Activated CD8-positive, alpha-beta memory T cell treated with anti-CD3 and anti-CD28 coated beads, Interleukin-2, amount 50 U/mL, for 24 hours (primary cell): ENCODE results near the gene RSBN1L.
"Not testable (repeated sequence)": the region's sequence is repeated elsewhere in the genome, so short reads cannot be mapped to it uniquely, and the experiment has no call there.

ENCODE experiments used
- DNase-seq: peaks from one replicate; pipeline ENCODE4 v3.0.0-alpha.2; 2020; ENCODE audit errors: extremely low read depth

Gene RSBN1L

DNA sequence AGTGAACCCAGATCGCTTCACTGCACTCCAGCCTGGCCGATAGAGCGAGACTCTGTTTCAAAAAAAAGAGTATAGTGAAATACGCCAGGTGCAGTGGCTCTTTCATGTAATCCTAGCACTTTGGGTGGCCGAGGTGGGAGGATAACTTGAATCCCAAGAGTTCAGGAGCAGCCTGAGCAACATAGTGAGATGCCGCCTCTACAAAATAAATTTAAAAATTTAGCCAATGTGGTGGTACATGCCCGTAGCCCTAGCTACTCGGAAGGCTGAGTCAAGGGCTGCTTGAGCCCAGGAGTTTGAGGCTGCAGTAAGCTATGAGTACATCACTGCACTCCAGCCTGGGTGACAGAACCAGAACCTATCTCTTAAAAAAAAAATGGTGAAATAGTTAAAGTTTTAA, 74.1 kb downstream of the RSBN1L start:
- DNase-seq: no peak

DNA sequence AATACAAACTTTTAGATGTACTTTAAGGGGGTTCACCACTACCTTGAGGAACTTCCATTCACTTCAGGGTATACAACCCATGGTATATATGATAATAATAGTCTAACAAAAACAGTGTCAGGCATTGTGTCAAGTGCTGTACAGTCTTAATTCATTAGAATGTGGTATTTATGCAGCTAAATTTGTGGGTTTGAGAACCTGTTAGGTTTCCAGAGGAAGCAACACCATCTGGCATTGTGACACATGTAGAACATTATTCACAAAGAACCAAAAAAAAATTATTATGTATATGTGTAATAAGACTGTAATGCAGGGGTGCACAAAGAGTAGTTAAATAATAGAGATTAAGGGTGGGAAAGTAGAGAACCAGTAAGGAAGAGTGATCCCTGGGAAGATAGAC, 75.6 kb downstream of the RSBN1L start:
- DNase-seq: no peak

DNA sequence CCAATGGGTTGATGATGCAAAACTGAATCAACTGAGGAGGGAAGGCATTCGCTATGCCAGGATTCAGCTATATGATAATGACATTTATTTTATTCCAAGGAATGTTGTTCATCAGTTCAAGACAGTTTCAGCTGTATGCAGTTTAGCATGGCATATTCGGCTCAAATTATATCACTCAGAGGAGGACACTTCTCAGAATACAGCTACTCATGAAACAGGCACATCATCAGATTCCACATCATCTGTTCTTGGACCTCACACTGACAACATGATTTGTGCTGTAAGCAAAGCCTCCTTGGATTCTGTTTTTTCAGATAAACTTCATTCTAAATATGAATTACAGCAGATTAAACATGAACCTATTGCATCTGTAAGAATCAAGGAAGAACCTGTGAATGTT, 82.3 kb downstream of the RSBN1L start:
- no peak for DNase-seq

DNA sequence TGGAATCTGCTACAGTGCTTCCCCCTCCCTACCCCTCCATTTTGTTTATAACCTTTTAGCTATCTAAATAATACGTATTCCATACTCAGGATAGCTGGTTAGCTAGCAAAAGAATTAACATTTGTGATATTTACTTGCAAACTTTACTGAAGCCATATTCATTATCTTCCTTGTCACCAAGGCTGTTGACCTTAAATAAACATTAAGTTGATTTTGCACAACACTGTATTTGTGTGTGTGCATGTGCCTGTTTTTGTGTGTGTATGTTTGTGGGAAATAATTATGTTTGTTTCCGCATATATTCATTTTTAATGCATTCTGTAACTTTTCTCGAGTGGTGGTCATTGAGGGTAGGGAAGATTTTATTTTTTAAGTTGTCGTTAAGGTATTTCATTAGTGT, 86.1 kb downstream of the RSBN1L start:
- DNase-seq: no peak

DNA sequence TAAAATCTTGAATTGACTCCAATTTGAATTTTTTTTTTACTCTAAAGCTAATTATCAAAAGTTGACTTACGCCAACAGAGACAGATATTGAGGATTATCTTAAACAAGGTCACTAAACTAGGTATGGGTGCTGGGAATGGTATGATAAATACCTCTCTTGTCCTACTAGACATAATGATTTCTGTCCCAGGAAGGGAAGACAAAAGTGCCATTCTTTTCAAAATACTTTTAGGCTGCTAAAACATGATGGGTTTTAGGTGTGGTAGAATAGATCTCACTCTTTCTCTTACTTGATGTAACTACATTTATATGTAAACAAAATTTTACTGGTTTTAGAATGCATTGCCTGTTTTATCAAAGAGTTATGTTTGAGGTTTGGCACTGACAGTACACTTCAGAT, 86.9 kb downstream of the RSBN1L start:
- DNase-seq: no peak

DNA sequence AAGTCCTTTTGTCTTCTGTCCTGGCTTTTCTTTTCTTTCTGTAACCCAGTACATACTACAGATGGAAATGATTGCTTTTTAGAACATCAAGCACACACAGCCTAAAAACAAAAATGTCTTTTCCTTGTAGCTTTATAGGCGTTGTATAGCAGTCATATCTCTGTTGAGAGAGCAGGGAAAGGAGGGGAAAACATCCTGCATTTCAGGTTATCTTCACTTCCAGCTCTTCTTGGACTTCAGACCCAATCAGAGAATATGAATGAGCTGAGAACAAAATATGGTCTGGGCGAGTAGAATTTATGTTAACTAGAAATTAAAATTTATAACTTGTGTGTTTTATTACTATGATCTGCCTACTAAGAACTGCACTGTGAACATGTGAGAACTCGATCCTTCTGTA, 87.3 kb downstream of the RSBN1L start:
- no peak for DNase-seq

GRCh38 chr7:77784426-77784825, 88.2 kb downstream of the RSBN1L start:
- not testable (repeated sequence) for DNase-seq

- DNase-seq: no peak
Observed at GRCh38 chr7:77786018-77786417, 89.8 kb downstream of the RSBN1L start.

DNA sequence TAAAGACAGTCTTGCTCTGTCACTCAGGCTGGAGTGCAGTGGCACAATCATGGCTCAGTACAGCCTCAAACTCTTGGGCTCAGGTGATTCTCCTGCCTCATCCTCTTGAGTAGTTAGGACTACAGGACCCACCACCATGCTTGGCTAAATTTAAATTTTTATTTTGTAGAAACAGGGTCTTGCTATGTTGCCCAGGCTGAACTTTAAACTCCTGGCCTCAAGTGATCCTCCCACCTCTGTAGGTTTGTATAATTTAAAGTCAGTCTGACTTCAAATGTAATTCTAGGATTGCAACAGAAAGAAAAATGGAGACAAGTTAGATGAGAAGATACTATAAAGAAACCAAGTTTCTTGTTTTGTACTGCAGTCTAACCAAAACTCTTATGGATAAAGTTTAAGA, 90.5 kb downstream of the RSBN1L start:
- DNase-seq: no peak

- DNase-seq: no peak
Observed at GRCh38 chr7:77788327-77788902, 92.2 kb downstream of the RSBN1L start.

DNA sequence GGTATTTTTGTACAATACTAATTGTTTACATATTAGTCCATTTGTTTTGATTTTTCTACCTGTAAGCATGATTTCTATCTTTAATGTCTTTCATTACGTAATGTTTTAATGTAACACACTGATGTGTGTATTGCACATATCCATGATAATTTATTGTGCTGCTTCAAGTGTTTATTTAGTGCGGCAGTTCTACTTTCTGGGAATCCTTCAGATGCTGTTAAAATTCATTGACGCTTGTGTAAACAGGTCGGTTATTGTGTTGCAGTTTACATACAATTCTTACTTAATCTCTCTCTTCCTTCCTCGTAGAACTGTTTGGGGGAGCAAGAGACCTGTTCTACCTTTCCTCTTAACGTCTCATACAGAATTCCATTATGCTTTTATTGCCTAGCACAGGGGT, 95.1 kb downstream of the RSBN1L start:
- no peak for DNase-seq

- no peak for DNase-seq
Observed at GRCh38 chr7:77791956-77792355, 95.7 kb downstream of the RSBN1L start.

DNA sequence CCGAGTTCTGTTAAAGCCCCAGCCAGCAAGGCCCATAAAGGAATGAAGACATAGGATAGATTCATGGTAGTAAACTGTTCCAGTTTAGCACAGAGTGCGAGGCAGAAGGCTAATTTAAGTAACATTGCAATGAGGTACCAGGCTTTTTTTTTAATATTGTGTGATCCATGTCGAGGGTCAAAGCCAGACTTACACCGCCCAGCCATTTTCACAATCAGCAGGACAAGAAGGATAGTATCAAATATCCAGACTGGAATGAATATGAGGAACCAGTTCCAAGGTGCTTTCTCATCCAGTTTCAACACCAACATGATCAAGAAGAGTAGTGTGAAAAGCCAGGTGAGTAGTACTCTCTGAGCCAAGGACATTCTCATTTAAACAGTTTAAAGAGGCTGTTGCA, 97.7 kb downstream of the RSBN1L start:
- DNase-seq: no peak

DNA sequence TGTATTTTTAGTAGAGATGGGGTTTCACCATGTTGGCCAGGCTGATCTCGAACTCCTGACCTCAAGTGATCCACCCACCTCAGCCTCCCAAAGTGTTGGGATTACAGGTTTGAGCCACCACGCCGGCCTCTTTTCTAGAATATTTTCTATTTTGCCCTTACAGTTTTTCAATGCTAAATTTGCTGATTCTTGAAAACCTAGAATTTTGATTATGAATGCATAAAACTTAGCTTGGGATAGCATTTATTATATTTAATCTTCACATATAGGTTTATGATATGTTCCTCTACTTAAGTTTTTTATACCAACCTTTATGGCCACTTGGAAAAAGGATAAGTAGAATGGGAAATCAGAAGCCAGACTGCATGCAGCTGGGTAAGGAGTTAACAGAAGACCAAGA, 99.8 kb downstream of the RSBN1L start:
- DNase-seq: no peak

GRCh38 chr7:77796960-77797359, 100.7 kb downstream of the RSBN1L start:
- no peak for DNase-seq

DNA sequence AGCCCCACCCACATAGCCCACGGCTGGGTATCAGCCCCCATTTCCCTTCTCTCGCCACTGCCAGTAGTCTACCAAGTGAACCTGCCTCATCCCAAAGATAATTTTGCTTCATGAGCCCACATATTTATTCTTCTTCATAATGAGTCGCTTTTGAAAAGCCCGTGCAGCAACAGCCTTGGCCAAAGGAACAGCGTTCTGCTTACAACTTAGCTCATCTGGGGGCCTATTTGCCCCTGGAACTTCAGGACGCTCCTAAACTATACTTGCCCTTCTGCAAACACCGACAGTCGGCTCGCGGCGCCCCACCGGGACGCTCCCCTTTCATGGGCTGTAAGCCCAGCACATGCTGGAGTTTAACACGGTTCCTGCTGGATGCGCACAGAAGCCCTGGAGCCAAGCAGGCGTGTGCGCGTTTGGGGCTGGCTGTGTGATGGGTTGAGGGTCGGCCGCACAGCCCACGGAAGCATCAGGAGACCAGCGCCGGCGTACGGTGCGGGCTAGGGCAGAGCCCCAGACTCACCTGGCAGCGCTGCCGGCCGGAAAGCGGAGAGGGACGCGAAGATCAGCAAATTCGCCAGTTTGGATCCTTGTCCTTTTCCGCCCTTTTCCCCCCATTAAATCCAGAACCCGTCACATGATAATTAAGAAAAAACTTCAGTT, 101.6 kb downstream of the RSBN1L start:
- no peak for DNase-seq

DNA sequence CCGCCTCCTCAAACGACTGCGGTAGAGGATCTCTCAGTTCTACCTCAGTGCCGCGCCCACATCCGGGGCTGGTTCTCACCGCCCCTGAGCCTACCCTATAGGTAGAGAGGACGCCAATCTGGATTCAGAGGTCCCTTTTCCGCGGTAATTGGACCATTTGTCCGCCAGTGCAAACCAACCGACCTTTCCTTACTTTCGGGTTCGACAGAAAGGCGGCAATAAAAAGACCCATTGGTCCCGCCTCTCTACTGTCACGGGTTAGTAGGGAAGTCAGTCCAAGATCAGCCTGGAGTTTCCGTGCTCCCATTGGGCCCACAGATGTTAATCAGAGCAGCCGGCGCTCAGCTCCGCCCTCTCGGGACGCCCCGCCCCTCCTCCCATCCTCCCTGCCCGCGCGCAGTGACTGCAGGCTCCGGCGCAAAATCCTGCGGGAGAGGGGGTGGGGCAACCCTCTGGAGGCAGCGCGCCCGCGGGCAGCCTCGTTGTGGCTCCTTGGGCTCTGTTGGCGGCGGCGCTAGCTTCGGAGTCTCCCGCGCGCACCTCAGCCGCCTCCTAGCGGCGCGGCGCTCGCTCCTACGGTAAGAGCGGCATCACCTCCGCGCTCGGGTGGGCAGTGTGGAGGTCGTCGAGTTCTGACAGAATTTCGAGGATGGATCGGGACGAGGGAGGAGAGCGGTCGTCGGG, 102.3 kb downstream of the RSBN1L start, which contains the start of the genes PHTF2 and TMEM60:
PHTF2 (plus strand) TSS at position 380 of the 684 bp plus-strand sequence.
TMEM60 (minus strand) TSS at position 41 of the 684 bp plus-strand sequence. CDS start 4,061 bp downstream, outside the sequence.
- peak; percentile 92 for DNase-seq

- DNase-seq: no peak
Observed at GRCh38 chr7:77799078-77799964, 103.1 kb downstream of the RSBN1L start.

DNA sequence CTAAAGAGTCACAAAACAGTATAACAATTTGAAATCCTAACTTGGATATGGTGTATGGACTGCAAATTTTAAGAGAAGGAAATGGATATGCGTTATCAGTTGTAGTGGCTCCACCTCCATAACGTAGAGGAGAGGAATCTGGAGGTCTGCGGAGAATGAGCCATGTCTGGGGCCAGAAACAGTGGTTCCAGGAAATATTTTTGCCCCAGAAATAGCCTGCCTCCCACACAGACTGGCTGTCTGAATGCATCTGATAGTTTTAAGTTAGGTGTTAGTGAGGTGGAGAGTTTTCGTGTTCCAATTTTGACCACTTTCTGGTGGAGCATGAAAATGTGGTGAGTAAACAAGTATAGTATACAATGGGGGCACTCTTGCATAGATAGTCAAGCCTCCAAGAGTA, 103.9 kb downstream of the RSBN1L start:
- no peak for DNase-seq

- DNase-seq: no peak
Observed at GRCh38 chr7:77800730-77801129, 104.5 kb downstream of the RSBN1L start.

GRCh38 chr7:77802557-77803405, 106.5 kb downstream of the RSBN1L start:
- no peak for DNase-seq
